Measurements from ENCODE around the gene C10orf71. TPM values are rescaled to one million over a fixed set of nuclear protein-coding genes. Genes with fewer than 3 reads are reported as not detected.

The C10orf71 gene
- total and polyA plus RNA-seq, 4 donors = not detected

- no peak overlapping the region for H3K9ac ChIP-seq (ENCODE audit: insufficient read depth in 1 of 2, low read length in 2 of 2)
- WGBS, 2 donors = 83 to 84% methylated on average over 5 of the region's 5 CpGs
These were observed 15.8 kb downstream of the C10orf71 start for GRCh38 chr10:49314806-49315205.

GRCh38 chr10:49318028-49318427 is 19.1 kb downstream of the C10orf71 start:
- H3K27me3 ChIP-seq (ENCODE audit: control insufficient read depth in 3 of 3, insufficient read depth in 3 of 3, low read length in 2 of 3) = no peaks in the 10 kb centered on the region
- no peaks in the 10 kb centered on the region for H3K4me1 ChIP-seq (ENCODE audit: control insufficient read depth in 5 of 5, insufficient read depth in 5 of 5, low read length in 5 of 5)
- no peak overlapping the region for H3K9ac ChIP-seq (ENCODE audit: insufficient read depth in 1 of 2, low read length in 2 of 2)
- no peak overlapping the region for H3K27ac ChIP-seq (ENCODE audit: low read depth in 1 of 2, low read length in 1 of 2)
- DNase-seq (no peak), ATAC-seq (ENCODE audit: insufficient read depth, low FRiP score) (no peak)
- H3K9me3 ChIP-seq (ENCODE audit: control insufficient read depth in 4 of 4, insufficient read depth in 3 of 4, low read length in 3 of 4) = peaks cover 0 to 2% (median 0%) of the 10 kb centered on the region in 4 donors
- WGBS, 2 donors = 81 to 88% methylated on average over 6 of the region's 6 CpGs
- H3K4me3 ChIP-seq = no peak overlapping the region
- no peaks in the 10 kb centered on the region for H3K36me3 ChIP-seq (ENCODE audit: control insufficient read depth in 4 of 4, insufficient read depth in 4 of 4, low read length in 4 of 4)
- TF ChIP-seq, protein P1, sequence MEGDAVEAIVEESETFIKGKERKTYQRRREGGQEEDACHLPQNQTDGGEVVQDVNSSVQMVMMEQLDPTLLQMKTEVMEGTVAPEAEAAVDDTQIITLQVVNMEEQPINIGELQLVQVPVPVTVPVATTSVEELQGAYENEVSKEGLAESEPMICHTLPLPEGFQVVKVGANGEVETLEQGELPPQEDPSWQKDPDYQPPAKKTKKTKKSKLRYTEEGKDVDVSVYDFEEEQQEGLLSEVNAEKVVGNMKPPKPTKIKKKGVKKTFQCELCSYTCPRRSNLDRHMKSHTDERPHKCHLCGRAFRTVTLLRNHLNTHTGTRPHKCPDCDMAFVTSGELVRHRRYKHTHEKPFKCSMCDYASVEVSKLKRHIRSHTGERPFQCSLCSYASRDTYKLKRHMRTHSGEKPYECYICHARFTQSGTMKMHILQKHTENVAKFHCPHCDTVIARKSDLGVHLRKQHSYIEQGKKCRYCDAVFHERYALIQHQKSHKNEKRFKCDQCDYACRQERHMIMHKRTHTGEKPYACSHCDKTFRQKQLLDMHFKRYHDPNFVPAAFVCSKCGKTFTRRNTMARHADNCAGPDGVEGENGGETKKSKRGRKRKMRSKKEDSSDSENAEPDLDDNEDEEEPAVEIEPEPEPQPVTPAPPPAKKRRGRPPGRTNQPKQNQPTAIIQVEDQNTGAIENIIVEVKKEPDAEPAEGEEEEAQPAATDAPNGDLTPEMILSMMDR (IDR thresholded peaks at IDR 0.05; ENCODE audit: control extremely low read depth, extremely low read depth) = no peak

More at GRCh38 chr10:49314806-49315205, 15.8 kb downstream of the C10orf71 start:
- Histone ChIP-seq H3K36me3 (ENCODE audit: control insufficient read depth in 4 of 4, insufficient read depth in 4 of 4, low read length in 4 of 4) (no peaks in the 10 kb centered on the region), H3K9me3 (ENCODE audit: control insufficient read depth in 4 of 4, insufficient read depth in 3 of 4, low read length in 3 of 4) (peaks cover 0 to 2% (median 0%) of the 10 kb centered on the region in 4 donors), H3K27me3 (ENCODE audit: control insufficient read depth in 3 of 3, insufficient read depth in 3 of 3, low read length in 2 of 3) (peaks cover 0 to 3% (median 0%) of the 10 kb centered on the region in 3 donors), H3K27ac (ENCODE audit: low read depth in 1 of 2, low read length in 1 of 2) (no peak overlapping the region), H3K4me3 (no peak overlapping the region), H3K4me1 (ENCODE audit: control insufficient read depth in 5 of 5, insufficient read depth in 5 of 5, low read length in 5 of 5) (peaks cover 0 to 13% (median 0%) of the 10 kb centered on the region in 5 donors)
- ATAC-seq (ENCODE audit: insufficient read depth, low FRiP score) (no peak), DNase-seq (no peak)
- TF ChIP-seq, protein P1 (IDR thresholded peaks at IDR 0.05; ENCODE audit: control extremely low read depth, extremely low read depth) = no peak

DNA sequence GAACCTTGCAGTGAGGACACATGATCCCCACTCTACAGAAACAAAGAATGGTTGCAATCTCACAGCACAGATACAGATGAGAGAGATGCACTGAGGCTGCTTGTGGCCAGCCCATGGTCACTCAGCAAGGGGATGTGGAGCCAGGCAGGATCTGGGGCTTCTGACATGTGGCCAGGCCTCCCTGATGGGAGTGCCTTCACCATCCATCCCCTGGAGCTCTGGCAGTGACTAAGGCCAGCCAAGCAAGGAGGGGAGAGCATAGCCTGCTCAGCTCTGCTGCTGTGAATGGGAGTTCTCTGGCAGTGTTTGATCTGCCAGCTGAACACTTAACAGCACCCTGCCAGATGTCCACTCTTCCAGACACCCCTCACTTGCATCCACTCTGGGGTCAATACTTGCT is 19.8 kb downstream of the C10orf71 start:
- H3K27me3 ChIP-seq (ENCODE audit: control insufficient read depth in 3 of 3, insufficient read depth in 3 of 3, low read length in 2 of 3) = no peaks in the 10 kb centered on the region
- ATAC-seq (ENCODE audit: insufficient read depth, low FRiP score) (no peak), DNase-seq (no peak)
- TF ChIP-seq, protein P1 (IDR thresholded peaks at IDR 0.05; ENCODE audit: control extremely low read depth, extremely low read depth) = no peak
- peaks cover 0 to 4% (median 0%) of the 10 kb centered on the region in 5 donors for H3K4me1 ChIP-seq (ENCODE audit: control insufficient read depth in 5 of 5, insufficient read depth in 5 of 5, low read length in 5 of 5)
- no peak overlapping the region for H3K4me3 ChIP-seq
- no peak overlapping the region for H3K9ac ChIP-seq (ENCODE audit: insufficient read depth in 1 of 2, low read length in 2 of 2)
- no peaks in the 10 kb centered on the region for H3K36me3 ChIP-seq (ENCODE audit: control insufficient read depth in 4 of 4, insufficient read depth in 4 of 4, low read length in 4 of 4)
- H3K27ac ChIP-seq (ENCODE audit: low read depth in 1 of 2, low read length in 1 of 2) = no peak overlapping the region
- no peaks in the 10 kb centered on the region for H3K9me3 ChIP-seq (ENCODE audit: control insufficient read depth in 4 of 4, insufficient read depth in 3 of 4, low read length in 3 of 4)

GRCh38 chr10:49319206-49319605 is 20.2 kb downstream of the C10orf71 start:
- Histone ChIP-seq H3K4me1 (ENCODE audit: control insufficient read depth in 5 of 5, insufficient read depth in 5 of 5, low read length in 5 of 5) (peaks cover 0 to 4% (median 0%) of the 10 kb centered on the region in 5 donors), H3K9ac (ENCODE audit: insufficient read depth in 1 of 2, low read length in 2 of 2) (no peak overlapping the region), H3K9me3 (ENCODE audit: control insufficient read depth in 4 of 4, insufficient read depth in 3 of 4, low read length in 3 of 4) (no peaks in the 10 kb centered on the region), H3K27me3 (ENCODE audit: control insufficient read depth in 3 of 3, insufficient read depth in 3 of 3, low read length in 2 of 3) (no peaks in the 10 kb centered on the region), H3K36me3 (ENCODE audit: control insufficient read depth in 4 of 4, insufficient read depth in 4 of 4, low read length in 4 of 4) (no peaks in the 10 kb centered on the region), H3K27ac (ENCODE audit: low read depth in 1 of 2, low read length in 1 of 2) (no peak overlapping the region), H3K4me3 (no peak overlapping the region)
- ATAC-seq (ENCODE audit: insufficient read depth, low FRiP score) (no peak), DNase-seq (no peak)
- 72 to 92% methylated on average over 1 of the region's 1 CpG for WGBS, 2 donors
- TF ChIP-seq, protein P1 (IDR thresholded peaks at IDR 0.05; ENCODE audit: control extremely low read depth, extremely low read depth) = no peak
